ENCODE data around the gene CRYGS.

Gene CRYGS

DNA sequence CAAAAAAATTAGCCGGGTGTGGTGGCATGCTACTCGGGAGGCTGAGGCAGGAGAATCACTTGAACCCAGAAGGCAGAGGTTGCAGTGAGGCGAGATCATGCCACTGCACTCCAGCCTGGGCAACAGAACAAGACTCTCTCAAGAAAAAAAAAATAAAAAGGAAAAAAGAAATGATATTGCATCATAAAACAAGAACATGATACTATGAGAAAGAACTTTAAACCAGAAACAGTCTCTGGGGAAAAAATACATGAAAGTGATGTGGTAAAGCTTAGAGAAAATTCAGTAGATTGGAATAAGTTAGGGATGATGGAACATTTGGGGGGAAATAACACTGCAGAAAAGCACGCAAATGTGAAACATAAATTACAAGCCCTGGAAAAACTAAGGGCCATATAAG, 54.7 kb downstream of the CRYGS start:
- no peak for DNase-seq
